ENCODE results near the gene PPY. TPM values are rescaled to one million over a fixed set of nuclear protein-coding genes. Genes with fewer than 3 reads are reported as not detected.

Gene PPY
- total RNA-seq, 1 experiment from 2014 or later: not detected

DNA sequence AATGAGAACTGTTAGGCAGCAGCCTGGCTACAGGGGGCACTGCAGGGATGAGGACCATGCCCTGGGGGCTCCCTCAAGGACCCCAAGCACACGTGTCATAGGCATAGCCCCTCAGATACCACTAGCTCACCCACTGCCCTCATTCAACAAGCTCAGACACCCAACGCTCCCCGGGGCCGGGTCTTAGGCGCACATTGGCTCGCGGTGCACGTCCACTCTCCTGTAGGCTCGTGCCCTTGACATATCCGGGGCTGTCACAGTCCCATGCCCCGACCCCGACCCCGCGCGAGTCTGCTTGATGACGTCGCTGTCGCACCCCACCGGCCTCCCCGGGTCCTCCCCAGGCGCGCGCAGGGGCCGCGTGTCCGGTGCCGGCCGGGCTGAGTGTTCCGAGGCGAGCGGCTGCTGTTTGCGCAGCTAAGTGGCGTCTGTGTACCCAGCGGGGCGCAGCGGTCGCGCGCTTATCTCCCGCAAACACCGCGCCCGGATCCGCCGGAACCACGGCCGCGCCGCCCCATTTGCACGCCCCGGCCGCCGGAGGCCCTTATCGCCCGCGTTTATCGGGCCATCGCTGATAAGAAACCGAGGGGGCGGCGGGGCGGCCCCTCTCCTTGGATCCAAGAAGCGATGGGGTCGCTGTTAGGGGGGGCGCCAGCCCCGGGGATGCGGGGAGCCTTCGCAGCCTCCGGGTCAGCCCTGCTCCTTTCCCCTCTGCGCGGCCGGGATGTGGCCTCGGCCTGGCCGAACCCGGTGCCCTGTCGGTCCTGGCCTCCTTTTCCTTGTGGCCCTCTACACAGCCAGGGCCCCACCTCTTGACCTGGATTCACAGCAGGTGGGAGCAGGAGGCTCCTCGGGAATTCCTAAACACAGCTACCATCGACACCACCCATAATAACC lies 41.5 kb upstream of the PPY start (continued):
- TF ChIP-seq FOXK1 (CRISPR knock-in tag; IDR thresholded peaks at IDR 0.05) (peak; percentile 39; the same call in 1 of the 2 replicates), FOXP1 (CRISPR knock-in tag; IDR thresholded peaks at IDR 0.05; ENCODE audit: borderline replicate concordance) (peak; percentile 59), ETV6 (CRISPR knock-in tag; IDR thresholded peaks at IDR 0.05) (peak; percentile 53; the same call in 1 of the 2 replicates), ATF3 (CRISPR knock-in tag; conservative IDR thresholded peaks at IDR 0.05) (no peak), PRDM15 (CRISPR knock-in tag; IDR thresholded peaks at IDR 0.05) (peak; percentile 94)

DNA sequence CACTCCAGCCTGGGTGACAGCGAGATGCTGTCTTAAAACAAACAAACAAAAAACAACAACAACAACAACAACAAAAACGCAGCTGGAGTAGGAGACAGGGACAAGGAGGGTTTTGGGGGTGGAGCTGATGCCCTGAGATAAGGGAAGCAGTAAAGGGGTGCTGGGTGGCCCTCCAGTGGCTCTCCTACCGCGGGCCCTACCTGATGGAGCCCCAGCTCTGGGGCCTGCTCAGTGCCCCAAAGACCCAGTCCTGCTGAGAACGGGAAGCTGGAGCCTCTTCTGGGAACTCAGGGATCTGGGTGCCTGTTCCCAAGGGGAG lies 40.9 kb upstream of the PPY start:
- Mint-ChIP-seq H3K27me3 (ENCODE audit: low read depth) (peaks cover 24% of the 10 kb centered on the region), H3K4me3 (peak overlapping the region; percentile 69), H3K9me3 (no peaks in the 10 kb centered on the region), H3K27ac (no peak overlapping the region), H3K4me1 (peaks cover 4% of the 10 kb centered on the region; the same call in 1 of the 2 replicates), H3K36me3 (no peaks in the 10 kb centered on the region)
- POLR2A ChIA-PET: interaction anchor here (0.6 to 1.8 kb wide), 3 partner anchors 11 to 37 kb away, joined by 3 to 4 read pairs (median 4); partner anchors contain the start of gene PYY
- DNase-seq (ENCODE audit: low spot score): no peak
- ATAC-seq: no peak
- CTCF ChIA-PET: interaction anchor here (0.6 to 3.1 kb wide), 31 partner anchors 9 to 1320 kb away, joined by 3 to 58 read pairs (median 5); partner anchors contain the start of genes CD300LG, GRN, NAGS and PYY
- no peak for TF ChIP-seq ZNF138 (CRISPR knock-in tag; conservative IDR thresholded peaks at IDR 0.05)
- TF ChIP-seq FOXP1 (CRISPR knock-in tag; IDR thresholded peaks at IDR 0.05; ENCODE audit: borderline replicate concordance): no peak
- TF ChIP-seq, protein P1, sequence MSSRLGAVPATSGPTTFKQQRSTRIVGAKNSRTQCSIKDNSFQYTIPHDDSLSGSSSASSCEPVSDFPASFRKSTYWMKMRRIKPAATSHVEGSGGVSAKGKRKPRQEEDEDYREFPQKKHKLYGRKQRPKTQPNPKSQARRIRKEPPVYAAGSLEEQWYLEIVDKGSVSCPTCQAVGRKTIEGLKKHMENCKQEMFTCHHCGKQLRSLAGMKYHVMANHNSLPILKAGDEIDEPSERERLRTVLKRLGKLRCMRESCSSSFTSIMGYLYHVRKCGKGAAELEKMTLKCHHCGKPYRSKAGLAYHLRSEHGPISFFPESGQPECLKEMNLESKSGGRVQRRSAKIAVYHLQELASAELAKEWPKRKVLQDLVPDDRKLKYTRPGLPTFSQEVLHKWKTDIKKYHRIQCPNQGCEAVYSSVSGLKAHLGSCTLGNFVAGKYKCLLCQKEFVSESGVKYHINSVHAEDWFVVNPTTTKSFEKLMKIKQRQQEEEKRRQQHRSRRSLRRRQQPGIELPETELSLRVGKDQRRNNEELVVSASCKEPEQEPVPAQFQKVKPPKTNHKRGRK (CRISPR knock-in tag; IDR thresholded peaks at IDR 0.05; ENCODE audit: borderline replicate concordance): no peak
- TF ChIP-seq, protein P2, sequence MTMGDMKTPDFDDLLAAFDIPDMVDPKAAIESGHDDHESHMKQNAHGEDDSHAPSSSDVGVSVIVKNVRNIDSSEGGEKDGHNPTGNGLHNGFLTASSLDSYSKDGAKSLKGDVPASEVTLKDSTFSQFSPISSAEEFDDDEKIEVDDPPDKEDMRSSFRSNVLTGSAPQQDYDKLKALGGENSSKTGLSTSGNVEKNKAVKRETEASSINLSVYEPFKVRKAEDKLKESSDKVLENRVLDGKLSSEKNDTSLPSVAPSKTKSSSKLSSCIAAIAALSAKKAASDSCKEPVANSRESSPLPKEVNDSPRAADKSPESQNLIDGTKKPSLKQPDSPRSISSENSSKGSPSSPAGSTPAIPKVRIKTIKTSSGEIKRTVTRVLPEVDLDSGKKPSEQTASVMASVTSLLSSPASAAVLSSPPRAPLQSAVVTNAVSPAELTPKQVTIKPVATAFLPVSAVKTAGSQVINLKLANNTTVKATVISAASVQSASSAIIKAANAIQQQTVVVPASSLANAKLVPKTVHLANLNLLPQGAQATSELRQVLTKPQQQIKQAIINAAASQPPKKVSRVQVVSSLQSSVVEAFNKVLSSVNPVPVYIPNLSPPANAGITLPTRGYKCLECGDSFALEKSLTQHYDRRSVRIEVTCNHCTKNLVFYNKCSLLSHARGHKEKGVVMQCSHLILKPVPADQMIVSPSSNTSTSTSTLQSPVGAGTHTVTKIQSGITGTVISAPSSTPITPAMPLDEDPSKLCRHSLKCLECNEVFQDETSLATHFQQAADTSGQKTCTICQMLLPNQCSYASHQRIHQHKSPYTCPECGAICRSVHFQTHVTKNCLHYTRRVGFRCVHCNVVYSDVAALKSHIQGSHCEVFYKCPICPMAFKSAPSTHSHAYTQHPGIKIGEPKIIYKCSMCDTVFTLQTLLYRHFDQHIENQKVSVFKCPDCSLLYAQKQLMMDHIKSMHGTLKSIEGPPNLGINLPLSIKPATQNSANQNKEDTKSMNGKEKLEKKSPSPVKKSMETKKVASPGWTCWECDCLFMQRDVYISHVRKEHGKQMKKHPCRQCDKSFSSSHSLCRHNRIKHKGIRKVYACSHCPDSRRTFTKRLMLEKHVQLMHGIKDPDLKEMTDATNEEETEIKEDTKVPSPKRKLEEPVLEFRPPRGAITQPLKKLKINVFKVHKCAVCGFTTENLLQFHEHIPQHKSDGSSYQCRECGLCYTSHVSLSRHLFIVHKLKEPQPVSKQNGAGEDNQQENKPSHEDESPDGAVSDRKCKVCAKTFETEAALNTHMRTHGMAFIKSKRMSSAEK (CRISPR knock-in tag; IDR thresholded peaks at IDR 0.05; ENCODE audit: borderline replicate concordance): no peak
- no peak for TF ChIP-seq EMX1 (CRISPR knock-in tag; IDR thresholded peaks at IDR 0.05)
- TF ChIP-seq MXD4 (CRISPR knock-in tag; IDR thresholded peaks at IDR 0.05; ENCODE audit: borderline replicate concordance): no peak
- TF ChIP-seq, protein P3, sequence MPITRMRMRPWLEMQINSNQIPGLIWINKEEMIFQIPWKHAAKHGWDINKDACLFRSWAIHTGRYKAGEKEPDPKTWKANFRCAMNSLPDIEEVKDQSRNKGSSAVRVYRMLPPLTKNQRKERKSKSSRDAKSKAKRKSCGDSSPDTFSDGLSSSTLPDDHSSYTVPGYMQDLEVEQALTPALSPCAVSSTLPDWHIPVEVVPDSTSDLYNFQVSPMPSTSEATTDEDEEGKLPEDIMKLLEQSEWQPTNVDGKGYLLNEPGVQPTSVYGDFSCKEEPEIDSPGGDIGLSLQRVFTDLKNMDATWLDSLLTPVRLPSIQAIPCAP (CRISPR knock-in tag; IDR thresholded peaks at IDR 0.05): no peak
- no peak for TF ChIP-seq PREB (CRISPR knock-in tag; IDR thresholded peaks at IDR 0.05; ENCODE audit: borderline replicate concordance)
- TF ChIP-seq ZNF671 (CRISPR knock-in tag; IDR thresholded peaks at IDR 0.05): no peak
- TF ChIP-seq E2F4 (CRISPR knock-in tag; IDR thresholded peaks at IDR 0.05; ENCODE audit: borderline replicate concordance, low read depth): no peak
- TF ChIP-seq, protein P4, sequence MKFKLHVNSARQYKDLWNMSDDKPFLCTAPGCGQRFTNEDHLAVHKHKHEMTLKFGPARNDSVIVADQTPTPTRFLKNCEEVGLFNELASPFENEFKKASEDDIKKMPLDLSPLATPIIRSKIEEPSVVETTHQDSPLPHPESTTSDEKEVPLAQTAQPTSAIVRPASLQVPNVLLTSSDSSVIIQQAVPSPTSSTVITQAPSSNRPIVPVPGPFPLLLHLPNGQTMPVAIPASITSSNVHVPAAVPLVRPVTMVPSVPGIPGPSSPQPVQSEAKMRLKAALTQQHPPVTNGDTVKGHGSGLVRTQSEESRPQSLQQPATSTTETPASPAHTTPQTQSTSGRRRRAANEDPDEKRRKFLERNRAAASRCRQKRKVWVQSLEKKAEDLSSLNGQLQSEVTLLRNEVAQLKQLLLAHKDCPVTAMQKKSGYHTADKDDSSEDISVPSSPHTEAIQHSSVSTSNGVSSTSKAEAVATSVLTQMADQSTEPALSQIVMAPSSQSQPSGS (CRISPR knock-in tag; IDR thresholded peaks at IDR 0.05; ENCODE audit: borderline replicate concordance, low read depth): no peak
- TF ChIP-seq NR2C2 (CRISPR knock-in tag; IDR thresholded peaks at IDR 0.05): no peak
- TF ChIP-seq JUN (CRISPR knock-in tag; IDR thresholded peaks at IDR 0.05): no peak
- no peak for TF ChIP-seq HMGA2 (CRISPR knock-in tag; IDR thresholded peaks at IDR 0.05)
- TF ChIP-seq GTF2I (CRISPR knock-in tag; conservative IDR thresholded peaks at IDR 0.05): no peak
- no peak for TF ChIP-seq ESRRA (CRISPR knock-in tag; IDR thresholded peaks at IDR 0.05; ENCODE audit: borderline replicate concordance)
